ENCODE measurements around the gene LHB. TPM values are rescaled to one million over a fixed set of nuclear protein-coding genes. Genes with fewer than 3 reads are reported as not detected.
A peak's percentile ranks its signal among the peaks of the same experiment; 100 is the strongest.

The LHB gene
- total RNA-seq, 3 donors from 2014 or later = 0.65 TPM; not detected in 2

- ATAC-seq = peak; percentile 45
- Histone ChIP-seq H3K36me3 (ENCODE audit: low read depth) (no peaks in the 10 kb centered on the region), H3K4me1 (ENCODE audit: low read depth) (peaks cover 23% of the 10 kb centered on the region), H3K4me3 (peak overlapping the region; percentile 57), H3K9me3 (no peaks in the 10 kb centered on the region)
- TF ChIP-seq, protein P1, sequence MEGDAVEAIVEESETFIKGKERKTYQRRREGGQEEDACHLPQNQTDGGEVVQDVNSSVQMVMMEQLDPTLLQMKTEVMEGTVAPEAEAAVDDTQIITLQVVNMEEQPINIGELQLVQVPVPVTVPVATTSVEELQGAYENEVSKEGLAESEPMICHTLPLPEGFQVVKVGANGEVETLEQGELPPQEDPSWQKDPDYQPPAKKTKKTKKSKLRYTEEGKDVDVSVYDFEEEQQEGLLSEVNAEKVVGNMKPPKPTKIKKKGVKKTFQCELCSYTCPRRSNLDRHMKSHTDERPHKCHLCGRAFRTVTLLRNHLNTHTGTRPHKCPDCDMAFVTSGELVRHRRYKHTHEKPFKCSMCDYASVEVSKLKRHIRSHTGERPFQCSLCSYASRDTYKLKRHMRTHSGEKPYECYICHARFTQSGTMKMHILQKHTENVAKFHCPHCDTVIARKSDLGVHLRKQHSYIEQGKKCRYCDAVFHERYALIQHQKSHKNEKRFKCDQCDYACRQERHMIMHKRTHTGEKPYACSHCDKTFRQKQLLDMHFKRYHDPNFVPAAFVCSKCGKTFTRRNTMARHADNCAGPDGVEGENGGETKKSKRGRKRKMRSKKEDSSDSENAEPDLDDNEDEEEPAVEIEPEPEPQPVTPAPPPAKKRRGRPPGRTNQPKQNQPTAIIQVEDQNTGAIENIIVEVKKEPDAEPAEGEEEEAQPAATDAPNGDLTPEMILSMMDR (IDR thresholded peaks at IDR 0.05) = no peak
- peak in 2 of 3 donors; percentile 58 to 69 for DNase-seq
- intact Hi-C loops (cut with DNase I, micrococcal nuclease) = no loop called here
Observed at GRCh38 chr19:48991873-48992580, 24.9 kb downstream of the LHB start.

GRCh38 chr19:48991011-48991609, 25.8 kb downstream of the LHB start:
- TF ChIP-seq, protein P1 (IDR thresholded peaks at IDR 0.05) = no peak
- Histone ChIP-seq H3K4me3 (no peak overlapping the region), H3K4me1 (ENCODE audit: low read depth) (peaks cover 23% of the 10 kb centered on the region), H3K36me3 (ENCODE audit: low read depth) (no peaks in the 10 kb centered on the region), H3K9me3 (no peaks in the 10 kb centered on the region)
- DNase-seq (no peak), ATAC-seq (no peak)
- intact Hi-C loops (cut with DNase I, micrococcal nuclease) = no loop called here

DNA sequence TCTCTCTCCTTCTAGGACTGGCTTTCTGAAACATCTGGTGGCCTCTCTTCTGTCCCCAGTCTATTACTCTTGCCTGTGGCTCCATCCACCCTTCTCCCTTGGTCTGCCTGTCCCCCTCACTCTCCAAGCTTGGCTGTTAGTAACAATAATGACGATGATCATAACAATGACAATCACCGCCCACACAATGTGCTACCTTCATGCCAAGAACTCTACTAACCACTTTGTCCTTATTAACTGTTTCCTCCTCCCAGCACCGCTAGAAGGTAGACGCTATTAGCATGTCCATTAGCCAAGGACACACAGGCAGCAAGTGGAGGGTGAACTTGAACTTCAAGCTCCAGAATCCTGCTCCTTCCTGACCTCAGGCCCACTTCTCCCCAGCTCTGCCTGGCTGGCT, 26.5 kb downstream of the LHB start:
- intact Hi-C loops (cut with DNase I, micrococcal nuclease) = no loop called here
- no peaks in the 10 kb centered on the region for H3K36me3 ChIP-seq (ENCODE audit: low read depth)

DNA sequence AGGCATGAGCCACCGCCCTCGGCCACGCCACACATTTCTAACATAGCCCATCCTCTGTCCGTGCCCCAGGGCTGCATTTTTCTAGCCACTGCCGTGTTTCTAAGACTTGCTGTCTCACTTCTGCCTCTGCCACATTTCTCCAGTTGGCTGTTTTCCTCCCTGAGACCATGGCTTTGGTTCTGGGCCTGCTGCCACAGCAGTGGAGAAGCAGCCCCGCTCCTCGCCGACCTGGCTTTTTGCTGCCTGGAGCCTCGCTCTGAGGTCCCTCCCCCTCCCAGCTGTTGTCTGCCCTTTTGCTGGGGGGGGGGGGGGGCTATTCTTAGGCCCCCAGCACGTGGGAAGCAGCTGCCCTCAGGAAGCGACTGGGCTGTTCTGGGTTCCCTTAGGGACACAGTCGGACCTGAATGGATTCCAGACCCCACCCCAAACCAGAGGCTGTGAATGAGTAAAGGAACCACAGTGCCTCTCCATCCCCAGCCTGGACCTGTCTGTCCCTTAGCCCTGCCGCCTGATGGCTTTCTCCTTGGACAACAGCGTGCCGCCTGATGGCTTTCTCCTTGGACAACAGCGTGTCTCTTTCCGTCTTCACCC, 27.1 kb downstream of the LHB start:
- no peaks in the 10 kb centered on the region for H3K36me3 ChIP-seq (ENCODE audit: low read depth)
- intact Hi-C loops (cut with DNase I, micrococcal nuclease) = no loop called here
- H3K9me3 ChIP-seq = no peaks in the 10 kb centered on the region
- peaks cover 20% of the 10 kb centered on the region for H3K4me1 ChIP-seq (ENCODE audit: low read depth)
- TF ChIP-seq, protein P1 (IDR thresholded peaks at IDR 0.05) = no peak
- H3K4me3 ChIP-seq = no peak overlapping the region
- DNase-seq (no peak), ATAC-seq (no peak)

More for the DNA sequence above, 26.5 kb downstream of the LHB start:
- no peak overlapping the region for H3K4me3 ChIP-seq
- H3K4me1 ChIP-seq (ENCODE audit: low read depth) = peaks cover 23% of the 10 kb centered on the region
- no peaks in the 10 kb centered on the region for H3K9me3 ChIP-seq
- no peak for ATAC-seq
- TF ChIP-seq, protein P1 (IDR thresholded peaks at IDR 0.05) = no peak
- no peak for DNase-seq

- Histone ChIP-seq H3K9me3 (no peaks in the 10 kb centered on the region), H3K4me3 (no peak overlapping the region), H3K36me3 (ENCODE audit: low read depth) (no peaks in the 10 kb centered on the region), H3K4me1 (ENCODE audit: low read depth) (peaks cover 12% of the 10 kb centered on the region)
- intact Hi-C loops (cut with DNase I, micrococcal nuclease) = no loop called here
- no peak for DNase-seq
- ATAC-seq = no peak
- TF ChIP-seq, protein P1 (IDR thresholded peaks at IDR 0.05) = no peak
Observed at GRCh38 chr19:48988860-48989259, 28.0 kb downstream of the LHB start.

All from mucosa of descending colon (tissue), 3 donors.